ENCODE data around the gene EXOC6B. TPM values are rescaled to one million over a fixed set of nuclear protein-coding genes. Genes with fewer than 3 reads are reported as not detected.

The EXOC6B gene
- total RNA-seq, 1 donor from 2014 or later = 139 TPM

DNA sequence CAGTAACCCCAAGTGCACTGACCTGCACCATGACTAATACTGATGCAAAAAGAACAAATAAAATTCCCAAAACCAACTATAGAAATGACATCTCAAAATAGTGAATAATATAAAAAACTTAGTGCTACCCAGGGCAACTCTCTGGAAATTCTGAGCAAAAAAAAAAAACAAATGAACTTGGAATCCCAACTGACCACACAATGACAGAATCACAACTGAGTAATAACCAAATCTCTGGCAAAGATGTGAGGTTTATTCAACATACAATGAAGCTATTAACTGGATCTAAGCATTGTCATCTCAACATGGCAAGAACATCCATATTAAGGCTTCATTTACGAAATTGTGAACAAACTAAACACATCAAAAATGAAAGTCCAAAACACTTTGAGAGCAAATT lies 22.7 kb downstream of the EXOC6B start:
- H3K9me3 ChIP-seq (replicated peaks) = peaks cover 3% of the 10 kb centered on the region
- TF ChIP-seq, protein P1, sequence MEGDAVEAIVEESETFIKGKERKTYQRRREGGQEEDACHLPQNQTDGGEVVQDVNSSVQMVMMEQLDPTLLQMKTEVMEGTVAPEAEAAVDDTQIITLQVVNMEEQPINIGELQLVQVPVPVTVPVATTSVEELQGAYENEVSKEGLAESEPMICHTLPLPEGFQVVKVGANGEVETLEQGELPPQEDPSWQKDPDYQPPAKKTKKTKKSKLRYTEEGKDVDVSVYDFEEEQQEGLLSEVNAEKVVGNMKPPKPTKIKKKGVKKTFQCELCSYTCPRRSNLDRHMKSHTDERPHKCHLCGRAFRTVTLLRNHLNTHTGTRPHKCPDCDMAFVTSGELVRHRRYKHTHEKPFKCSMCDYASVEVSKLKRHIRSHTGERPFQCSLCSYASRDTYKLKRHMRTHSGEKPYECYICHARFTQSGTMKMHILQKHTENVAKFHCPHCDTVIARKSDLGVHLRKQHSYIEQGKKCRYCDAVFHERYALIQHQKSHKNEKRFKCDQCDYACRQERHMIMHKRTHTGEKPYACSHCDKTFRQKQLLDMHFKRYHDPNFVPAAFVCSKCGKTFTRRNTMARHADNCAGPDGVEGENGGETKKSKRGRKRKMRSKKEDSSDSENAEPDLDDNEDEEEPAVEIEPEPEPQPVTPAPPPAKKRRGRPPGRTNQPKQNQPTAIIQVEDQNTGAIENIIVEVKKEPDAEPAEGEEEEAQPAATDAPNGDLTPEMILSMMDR (IDR thresholded peaks at IDR 0.05; ENCODE audit: borderline replicate concordance) = no peak
- no peak for DNase-seq
- intact Hi-C loops (cut with micrococcal nuclease) = no loop called here
- no peaks in the 10 kb centered on the region for H3K27me3 ChIP-seq (ENCODE audit: low read depth)
- no peak overlapping the region for H3K4me3 ChIP-seq
- no peak overlapping the region for H3K27ac ChIP-seq (replicated peaks)
- H3K4me1 ChIP-seq = peaks cover 32% of the 10 kb centered on the region
- H3K36me3 ChIP-seq = no peaks in the 10 kb centered on the region

DNA sequence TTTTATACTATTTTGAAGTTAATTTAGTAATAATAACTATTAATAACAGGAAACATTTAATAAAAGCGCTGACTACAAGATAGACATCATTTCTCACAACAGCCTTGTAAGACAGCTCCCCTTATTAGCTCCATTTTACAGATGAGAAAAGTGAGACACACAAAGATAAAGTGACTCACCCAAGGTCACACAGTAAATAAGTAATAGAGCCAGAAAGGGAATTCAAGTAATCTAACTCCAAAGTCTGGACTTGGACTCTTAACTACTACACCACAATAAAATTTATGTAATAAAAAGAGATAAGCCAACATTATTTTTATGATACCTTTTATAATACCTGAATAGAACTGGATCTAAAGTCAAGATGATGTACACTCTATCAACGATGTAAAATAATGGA lies 25.3 kb downstream of the EXOC6B start:
- Histone ChIP-seq H3K27ac (replicated peaks) (no peak overlapping the region), H3K4me3 (no peak overlapping the region), H3K9me3 (replicated peaks) (no peaks in the 10 kb centered on the region), H3K4me1 (peaks cover 45% of the 10 kb centered on the region), H3K27me3 (ENCODE audit: low read depth) (no peaks in the 10 kb centered on the region), H3K36me3 (no peaks in the 10 kb centered on the region)
- intact Hi-C loops (cut with micrococcal nuclease) = no loop called here
- no peak for DNase-seq
- TF ChIP-seq, protein P1 (IDR thresholded peaks at IDR 0.05; ENCODE audit: borderline replicate concordance) = no peak

DNA sequence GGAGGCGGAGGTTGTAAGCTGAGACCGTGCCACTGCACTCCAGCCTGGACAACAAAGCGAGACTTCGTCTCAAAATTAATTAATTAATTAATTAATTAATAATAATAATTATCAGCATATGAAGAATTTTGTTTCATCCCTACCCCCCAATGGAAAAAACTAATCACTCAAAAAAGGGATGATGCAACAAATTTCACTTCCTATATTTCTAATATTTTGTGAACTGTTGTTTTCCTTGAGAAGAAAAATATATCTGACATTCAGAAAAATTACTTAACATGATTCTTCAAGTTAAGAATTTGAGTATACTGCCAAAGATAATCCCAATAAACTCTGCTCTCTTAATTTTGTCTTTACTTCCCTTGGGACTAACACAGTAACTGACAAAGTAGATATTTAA lies 28.1 kb downstream of the EXOC6B start:
- peaks cover 44% of the 10 kb centered on the region for H3K4me1 ChIP-seq
- DNase-seq = no peak

DNA sequence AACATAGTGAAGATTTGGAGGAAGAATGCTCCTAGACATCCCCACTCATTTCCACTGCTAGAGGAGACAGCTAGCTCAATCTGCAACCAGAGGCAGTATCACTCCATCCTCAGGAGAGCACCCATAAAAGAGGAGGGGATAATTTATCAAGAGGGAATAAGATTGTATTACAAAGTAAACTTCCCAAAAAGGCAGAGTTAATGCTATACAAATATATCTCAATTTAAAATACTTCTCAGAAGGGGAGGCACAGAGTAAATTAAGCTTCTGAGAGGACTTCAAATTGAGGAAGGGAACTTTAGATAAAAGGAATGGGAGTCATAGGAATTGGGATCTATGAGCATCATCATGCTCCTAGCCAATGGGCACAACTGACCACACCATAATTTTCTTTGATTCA lies 29.1 kb downstream of the EXOC6B start:
- Histone ChIP-seq H3K27me3 (ENCODE audit: low read depth) (no peaks in the 10 kb centered on the region), H3K9me3 (replicated peaks) (no peaks in the 10 kb centered on the region), H3K36me3 (no peaks in the 10 kb centered on the region), H3K4me3 (no peak overlapping the region), H3K27ac (replicated peaks) (no peak overlapping the region), H3K4me1 (peaks cover 48% of the 10 kb centered on the region)
- DNase-seq = no peak
- intact Hi-C loops (cut with micrococcal nuclease) = no loop called here
- TF ChIP-seq, protein P1 (IDR thresholded peaks at IDR 0.05; ENCODE audit: borderline replicate concordance) = no peak

More for the DNA sequence above, 28.1 kb downstream of the EXOC6B start:
- Histone ChIP-seq H3K27ac (replicated peaks) (peak overlapping the region; percentile 21), H3K4me3 (no peak overlapping the region), H3K9me3 (replicated peaks) (no peaks in the 10 kb centered on the region), H3K36me3 (no peaks in the 10 kb centered on the region), H3K27me3 (ENCODE audit: low read depth) (no peaks in the 10 kb centered on the region)
- TF ChIP-seq, protein P1 (IDR thresholded peaks at IDR 0.05; ENCODE audit: borderline replicate concordance) = no peak
- intact Hi-C loops (cut with micrococcal nuclease) = no loop called here

DNA sequence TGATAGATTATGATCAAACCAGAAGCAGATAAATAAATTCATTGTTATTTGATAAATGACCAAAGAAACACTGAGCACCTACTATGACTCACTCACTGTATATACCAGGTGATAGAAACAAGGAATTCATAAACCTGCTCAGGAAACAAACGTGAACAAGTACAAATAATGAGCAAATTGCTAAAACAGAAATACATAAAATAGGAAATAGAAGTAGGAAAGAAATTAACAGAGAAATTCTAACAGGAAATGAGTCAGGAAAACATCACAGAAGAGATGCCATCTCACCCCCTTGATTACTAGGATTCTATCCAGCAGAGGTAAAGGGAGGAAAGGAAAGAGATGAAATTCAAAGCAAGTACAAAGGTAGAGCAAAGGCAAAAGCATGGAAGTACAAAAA lies 31.3 kb downstream of the EXOC6B start:
- H3K4me3 ChIP-seq = peak overlapping the region; percentile 5
- peak overlapping the region; percentile 79 for H3K27ac ChIP-seq (replicated peaks)
- TF ChIP-seq, protein P1 (IDR thresholded peaks at IDR 0.05; ENCODE audit: borderline replicate concordance) = no peak

More for the DNA sequence above, 31.3 kb downstream of the EXOC6B start:
- H3K27me3 ChIP-seq (ENCODE audit: low read depth) = no peaks in the 10 kb centered on the region
- no peaks in the 10 kb centered on the region for H3K9me3 ChIP-seq (replicated peaks)
- H3K36me3 ChIP-seq = no peaks in the 10 kb centered on the region
- DNase-seq = no peak
- H3K4me1 ChIP-seq = peaks cover 70% of the 10 kb centered on the region
- intact Hi-C loops (cut with micrococcal nuclease) = no loop called here

Data from left ventricle myocardium inferior (tissue), 1 donor.